ENCODE measurements around the gene LMF1.

DNA sequence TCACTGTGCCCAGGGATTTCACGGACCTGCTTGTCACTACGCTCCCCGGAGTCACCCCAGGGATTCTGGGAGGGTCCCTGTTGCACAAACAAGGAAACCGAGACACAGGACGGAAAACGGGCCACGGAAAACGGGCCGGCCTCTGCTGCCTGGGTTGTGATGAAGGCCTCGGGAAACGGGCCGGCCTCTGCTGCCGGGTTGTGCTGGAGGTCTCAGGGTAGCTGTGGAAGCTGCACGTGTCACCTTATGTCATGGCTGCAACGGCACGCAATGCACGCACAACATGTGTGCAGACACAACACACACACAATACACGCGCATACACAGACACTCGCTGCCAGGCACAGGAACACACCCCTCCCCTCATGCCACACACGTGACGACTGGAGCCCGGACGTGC lies 143.3 kb downstream of the LMF1 start:
- TF ChIP-seq CTCF (IDR thresholded peaks at IDR 0.05): no peak
- no peak for TF ChIP-seq ZFX (IDR thresholded peaks at IDR 0.05; ENCODE audit: borderline replicate concordance)
